Panc1 (cell line): ENCODE results near the gene TUBGCP3.

Experiments
- POLR2AphosphoS5 ChIP-seq: IDR thresholded peaks from 2 replicates; pipeline ENCODE4 v1.6.1; 2012; ENCODE audit warnings: mild to moderate bottlenecking, low read depth, low read length, moderate library complexity
- SIN3A ChIP-seq: IDR thresholded peaks from 2 replicates; pipeline ENCODE4 v1.6.1; 2012; ENCODE audit warnings: low read depth, mild to moderate bottlenecking, low read length, moderate library complexity, borderline replicate concordance; ENCODE audit not compliant: insufficient read depth
- TF ChIP-seq, protein P1 (sequence below): fragments of 450-650 bp; IDR thresholded peaks from 2 replicates; pipeline ENCODE4 v1.5.1; 2017; ENCODE audit warnings: mild to moderate bottlenecking
- TF ChIP-seq, protein P2 (sequence below), 2 experiments: IDR thresholded peaks; 2 replicates each; pipeline ENCODE4 v1.6.1; 2011 to 2012; ENCODE audit warnings: low read depth in 2 of 2, control low read depth in 1 of 2, low read length in 1 of 2, mild to moderate bottlenecking in 1 of 2, moderate library complexity in 1 of 2; ENCODE audit not compliant: insufficient read depth in 1 of 2

DNA sequence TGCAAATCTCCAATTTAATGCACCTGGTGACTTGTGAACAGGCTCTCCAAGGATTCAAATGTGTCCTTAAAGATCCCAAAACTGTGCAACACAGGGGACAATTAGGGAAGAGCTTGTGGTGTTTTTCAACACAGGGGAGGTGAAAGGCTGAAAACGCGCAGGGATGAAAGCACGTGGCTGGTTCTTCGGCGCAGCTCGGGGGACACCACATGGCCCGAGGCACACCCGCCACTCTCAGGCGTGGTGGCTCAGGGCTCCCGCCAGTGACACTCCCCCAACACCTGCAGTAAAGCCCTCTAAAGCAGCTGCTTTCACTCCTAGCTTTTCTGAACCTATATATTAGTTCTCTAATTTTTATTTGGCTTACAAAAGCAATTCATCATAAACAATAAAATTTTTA is 119.9 kb downstream of the TUBGCP3 start:
- TF ChIP-seq, protein P1, sequence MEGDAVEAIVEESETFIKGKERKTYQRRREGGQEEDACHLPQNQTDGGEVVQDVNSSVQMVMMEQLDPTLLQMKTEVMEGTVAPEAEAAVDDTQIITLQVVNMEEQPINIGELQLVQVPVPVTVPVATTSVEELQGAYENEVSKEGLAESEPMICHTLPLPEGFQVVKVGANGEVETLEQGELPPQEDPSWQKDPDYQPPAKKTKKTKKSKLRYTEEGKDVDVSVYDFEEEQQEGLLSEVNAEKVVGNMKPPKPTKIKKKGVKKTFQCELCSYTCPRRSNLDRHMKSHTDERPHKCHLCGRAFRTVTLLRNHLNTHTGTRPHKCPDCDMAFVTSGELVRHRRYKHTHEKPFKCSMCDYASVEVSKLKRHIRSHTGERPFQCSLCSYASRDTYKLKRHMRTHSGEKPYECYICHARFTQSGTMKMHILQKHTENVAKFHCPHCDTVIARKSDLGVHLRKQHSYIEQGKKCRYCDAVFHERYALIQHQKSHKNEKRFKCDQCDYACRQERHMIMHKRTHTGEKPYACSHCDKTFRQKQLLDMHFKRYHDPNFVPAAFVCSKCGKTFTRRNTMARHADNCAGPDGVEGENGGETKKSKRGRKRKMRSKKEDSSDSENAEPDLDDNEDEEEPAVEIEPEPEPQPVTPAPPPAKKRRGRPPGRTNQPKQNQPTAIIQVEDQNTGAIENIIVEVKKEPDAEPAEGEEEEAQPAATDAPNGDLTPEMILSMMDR: no peak
- TF ChIP-seq POLR2AphosphoS5 (no peak), SIN3A (no peak)
- TF ChIP-seq, protein P2, sequence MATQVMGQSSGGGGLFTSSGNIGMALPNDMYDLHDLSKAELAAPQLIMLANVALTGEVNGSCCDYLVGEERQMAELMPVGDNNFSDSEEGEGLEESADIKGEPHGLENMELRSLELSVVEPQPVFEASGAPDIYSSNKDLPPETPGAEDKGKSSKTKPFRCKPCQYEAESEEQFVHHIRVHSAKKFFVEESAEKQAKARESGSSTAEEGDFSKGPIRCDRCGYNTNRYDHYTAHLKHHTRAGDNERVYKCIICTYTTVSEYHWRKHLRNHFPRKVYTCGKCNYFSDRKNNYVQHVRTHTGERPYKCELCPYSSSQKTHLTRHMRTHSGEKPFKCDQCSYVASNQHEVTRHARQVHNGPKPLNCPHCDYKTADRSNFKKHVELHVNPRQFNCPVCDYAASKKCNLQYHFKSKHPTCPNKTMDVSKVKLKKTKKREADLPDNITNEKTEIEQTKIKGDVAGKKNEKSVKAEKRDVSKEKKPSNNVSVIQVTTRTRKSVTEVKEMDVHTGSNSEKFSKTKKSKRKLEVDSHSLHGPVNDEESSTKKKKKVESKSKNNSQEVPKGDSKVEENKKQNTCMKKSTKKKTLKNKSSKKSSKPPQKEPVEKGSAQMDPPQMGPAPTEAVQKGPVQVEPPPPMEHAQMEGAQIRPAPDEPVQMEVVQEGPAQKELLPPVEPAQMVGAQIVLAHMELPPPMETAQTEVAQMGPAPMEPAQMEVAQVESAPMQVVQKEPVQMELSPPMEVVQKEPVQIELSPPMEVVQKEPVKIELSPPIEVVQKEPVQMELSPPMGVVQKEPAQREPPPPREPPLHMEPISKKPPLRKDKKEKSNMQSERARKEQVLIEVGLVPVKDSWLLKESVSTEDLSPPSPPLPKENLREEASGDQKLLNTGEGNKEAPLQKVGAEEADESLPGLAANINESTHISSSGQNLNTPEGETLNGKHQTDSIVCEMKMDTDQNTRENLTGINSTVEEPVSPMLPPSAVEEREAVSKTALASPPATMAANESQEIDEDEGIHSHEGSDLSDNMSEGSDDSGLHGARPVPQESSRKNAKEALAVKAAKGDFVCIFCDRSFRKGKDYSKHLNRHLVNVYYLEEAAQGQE (IDR thresholded peaks at IDR 0.05; ENCODE audit: insufficient read depth in 1 of 2, low read depth in 2 of 2, low read length in 1 of 2): no peak
